Right renal cortex interstitium (tissue), 3 donors: ENCODE measurements around the gene ANK2. TPM values are rescaled to one million over a fixed set of nuclear protein-coding genes. Genes with fewer than 3 reads are reported as not detected.

ENCODE experiments used
- DNase-seq, 3 donors: peaks; one replicate each; pipeline ENCODE4 v3.0.0-alpha.2; 2013; ENCODE audit warnings: low read depth in 3 of 3, low spot score in 2 of 3
- polyA plus RNA-seq, 3 donors: library from polyadenylated mRNA; unstranded; fragments of 120-200 nt; gene quantifications; one replicate each; pipeline ENCODE4 v1.2.1, GENCODE V29; 2013; ENCODE audit not compliant: insufficient read length in 3 of 3

Gene ANK2
- polyA plus RNA-seq, 3 donors: 60.8 to 77.1 (median 69.2) TPM

- no peak for DNase-seq
Measured at GRCh38 chr4:113382704-113383103, 333.3 kb downstream of the ANK2 start.

GRCh38 chr4:113383111-113383785 is 333.8 kb downstream of the ANK2 start:
- DNase-seq: no peak

DNA sequence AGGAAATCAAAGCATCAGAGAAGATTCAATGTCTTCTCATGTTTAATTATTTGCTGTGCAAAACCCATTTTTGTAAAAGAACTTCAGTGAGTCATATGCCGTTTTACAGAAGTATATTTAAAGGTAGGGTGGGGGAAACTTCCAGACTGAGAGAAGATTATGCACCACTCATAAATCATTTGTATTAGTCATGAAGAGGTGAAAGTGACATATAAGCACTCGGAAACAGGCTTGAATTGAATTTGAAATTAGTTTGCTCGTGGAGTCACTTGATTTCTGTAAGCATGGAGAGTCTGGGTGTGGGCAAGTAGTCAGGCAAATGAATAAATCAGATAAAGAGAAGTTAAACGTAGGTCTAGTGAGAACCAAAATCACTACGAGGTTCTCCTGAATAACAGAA is 335.1 kb downstream of the ANK2 start:
- no peak for DNase-seq

GRCh38 chr4:113385281-113385899 is 335.9 kb downstream of the ANK2 start:
- no peak for DNase-seq

DNA sequence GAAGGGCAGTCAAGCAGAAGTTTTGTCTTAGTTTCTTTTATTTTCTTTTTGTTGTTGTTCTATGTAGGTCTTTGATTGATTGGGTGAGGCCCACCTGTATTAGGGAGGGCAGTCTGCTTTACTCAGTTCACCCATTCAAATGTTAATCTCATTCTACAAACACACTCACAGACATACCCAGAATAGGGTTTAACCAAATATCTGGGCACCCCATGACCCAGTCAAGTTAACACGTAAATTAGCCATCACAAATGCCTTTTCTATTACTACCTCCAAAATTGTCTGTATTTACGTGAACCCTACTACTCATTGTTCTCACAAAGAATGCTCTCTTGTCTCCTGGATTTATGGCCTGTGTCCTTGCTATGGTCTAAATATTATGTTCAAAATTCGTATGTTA is 339.7 kb downstream of the ANK2 start:
- no peak for DNase-seq

- no peak for DNase-seq
Measured at GRCh38 chr4:113390850-113391249, 341.4 kb downstream of the ANK2 start.

- no peak for DNase-seq
Measured at GRCh38 chr4:113394108-113394729, 344.8 kb downstream of the ANK2 start.

DNA sequence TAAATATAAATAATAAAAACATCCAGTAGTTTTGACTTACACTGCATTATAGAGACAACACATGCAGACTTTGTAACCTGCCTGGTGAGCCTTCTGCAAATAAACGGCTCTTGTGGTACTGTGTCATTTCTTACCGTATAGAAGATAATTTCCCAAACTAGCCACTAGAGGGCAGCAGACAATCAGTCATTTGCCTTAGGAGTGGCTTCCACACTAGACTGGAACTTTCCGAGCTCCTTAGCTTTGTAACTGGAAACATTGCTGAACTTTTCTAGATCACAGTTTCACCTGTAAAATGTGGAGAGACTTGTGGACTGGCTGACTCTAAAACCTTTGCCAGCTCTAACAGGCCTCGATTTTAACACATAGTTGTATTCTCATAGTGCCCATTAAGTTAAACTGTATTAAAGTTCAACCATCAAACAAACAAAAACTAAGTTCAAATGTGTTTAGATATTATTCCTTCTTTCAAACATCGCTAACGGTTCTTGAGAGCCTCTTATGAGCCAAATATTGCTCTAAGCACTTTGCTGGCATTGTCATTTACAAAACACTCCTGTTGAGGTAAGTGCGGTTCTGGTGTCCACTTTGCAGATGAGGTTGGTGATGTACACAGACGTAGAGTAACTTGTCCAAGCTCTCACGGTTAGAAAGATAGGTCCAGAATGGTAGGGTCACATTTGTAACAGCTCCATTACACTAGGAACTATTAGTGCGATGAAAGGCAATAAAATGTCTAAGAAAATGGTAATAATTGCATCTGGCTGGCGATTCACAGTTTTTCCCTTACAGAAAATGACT is 345.5 kb downstream of the ANK2 start:
- DNase-seq: peak; percentile 75 to 89 (median 81)

DNA sequence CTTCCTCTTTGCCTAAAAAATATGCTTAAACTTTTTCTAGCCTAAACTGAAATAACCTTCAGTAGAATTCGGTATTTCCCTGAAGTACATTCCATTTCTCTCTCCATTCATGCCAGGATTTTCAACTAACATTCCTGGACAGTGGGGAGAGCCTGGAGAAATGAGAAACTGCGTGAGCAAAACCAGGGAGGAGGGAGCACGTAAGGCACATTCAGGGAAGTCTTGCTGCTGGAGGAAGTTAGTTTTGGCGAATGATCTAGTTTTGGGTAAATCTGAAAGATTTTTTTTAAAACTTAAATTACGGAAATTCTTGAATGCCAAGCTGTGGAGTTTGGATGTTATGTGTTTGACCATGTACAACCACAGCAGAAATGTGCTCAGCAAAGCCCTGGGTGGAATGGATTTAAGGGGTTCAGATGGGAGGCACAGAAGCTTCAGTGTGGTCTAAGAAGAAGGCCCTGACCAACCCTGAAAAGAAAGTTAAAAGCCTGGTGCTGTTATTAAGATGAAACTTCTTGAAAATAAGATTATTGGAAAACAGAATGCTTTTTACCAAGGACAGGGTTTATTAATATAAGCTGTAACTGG is 347.8 kb downstream of the ANK2 start:
- peak in 1 of 3 donors; percentile 21 for DNase-seq

- no peak for DNase-seq
Measured at GRCh38 chr4:113398441-113399143, 349.1 kb downstream of the ANK2 start.

DNA sequence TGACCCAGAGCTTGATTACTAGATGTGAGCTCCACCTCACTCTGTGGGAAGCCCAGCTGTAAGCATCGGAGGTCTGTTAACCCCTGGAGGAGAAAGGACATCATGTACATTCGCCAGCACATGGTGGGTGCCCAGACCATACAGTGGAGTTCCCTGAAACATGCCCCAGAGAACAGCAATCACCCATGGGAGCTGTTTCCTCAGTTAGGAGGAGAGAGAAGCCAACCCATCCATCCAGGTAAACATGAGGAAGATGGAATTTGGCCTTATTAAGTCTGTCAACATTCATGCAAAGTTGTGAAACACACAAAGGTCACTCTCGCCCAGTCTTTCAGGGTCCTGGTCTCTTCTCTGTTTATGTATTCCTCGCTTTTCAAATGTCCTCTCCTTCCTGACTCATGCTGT is 354.7 kb downstream of the ANK2 start:
- DNase-seq: no peak

GRCh38 chr4:113404841-113405240 is 355.4 kb downstream of the ANK2 start:
- peak in 1 of 3 donors; percentile 41 for DNase-seq

DNA sequence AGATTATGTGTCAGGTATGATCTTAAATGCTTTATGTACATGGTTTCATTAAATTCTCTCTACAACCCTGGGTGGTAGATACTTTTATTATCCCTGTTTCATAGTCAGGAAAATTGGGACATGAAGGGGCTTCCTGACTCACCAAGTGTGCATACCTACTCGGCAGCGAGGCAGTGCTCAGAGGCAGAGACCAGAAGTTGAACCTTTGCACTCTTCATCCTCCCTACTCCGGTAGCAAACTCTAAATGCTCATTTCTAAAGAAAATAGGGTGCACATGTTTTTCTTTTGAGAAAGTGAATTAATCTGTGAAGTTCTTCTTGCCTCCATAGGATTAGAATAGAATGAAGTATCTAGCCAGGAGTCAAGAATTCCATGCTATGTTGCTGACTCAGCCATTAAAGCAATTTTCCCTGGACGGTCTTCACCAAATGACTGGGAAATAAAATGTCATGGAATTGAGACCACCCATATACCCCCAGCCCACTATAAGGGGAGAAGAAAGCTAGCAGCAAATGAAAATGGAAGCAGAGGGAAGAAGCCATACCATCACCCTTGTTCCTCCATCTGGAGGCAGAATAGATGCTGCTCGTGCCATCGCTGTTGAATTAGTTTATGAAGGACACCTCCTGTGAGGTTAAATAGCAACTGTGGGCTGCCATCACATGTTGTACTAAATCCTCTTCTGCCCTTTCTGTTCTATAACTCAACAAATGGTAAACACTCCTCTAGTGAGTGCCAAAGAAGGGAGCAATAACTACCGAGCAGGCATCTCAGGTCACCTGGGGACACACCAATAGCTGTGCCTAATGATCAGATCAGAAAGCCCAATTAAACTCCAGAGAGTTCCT is 356.6 kb downstream of the ANK2 start:
- no peak for DNase-seq

GRCh38 chr4:113406723-113407016 is 357.2 kb downstream of the ANK2 start:
- no peak for DNase-seq

GRCh38 chr4:113407409-113407808 is 358.0 kb downstream of the ANK2 start:
- DNase-seq: no peak

- no peak for DNase-seq
Measured at GRCh38 chr4:113409181-113409580, 359.7 kb downstream of the ANK2 start.

DNA sequence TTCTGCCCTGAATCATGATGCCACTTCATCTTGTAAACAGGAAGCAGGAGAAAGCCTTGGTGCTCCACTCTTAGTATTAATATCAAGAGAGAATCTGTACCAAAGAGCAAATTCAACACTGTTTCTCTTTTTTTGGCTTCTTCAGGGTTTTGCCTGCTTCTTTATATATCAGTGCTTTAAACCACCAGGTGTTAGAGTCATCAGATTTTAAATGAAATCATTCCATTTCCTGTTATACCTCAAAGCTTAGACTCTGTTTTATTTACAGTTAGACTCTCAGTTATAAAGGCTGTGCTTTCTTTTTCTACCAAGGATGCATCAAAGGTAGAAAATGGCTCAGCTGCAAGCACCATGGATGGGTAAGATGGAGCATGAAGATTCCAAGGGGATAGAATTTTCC is 361.2 kb downstream of the ANK2 start:
- DNase-seq: no peak

DNA sequence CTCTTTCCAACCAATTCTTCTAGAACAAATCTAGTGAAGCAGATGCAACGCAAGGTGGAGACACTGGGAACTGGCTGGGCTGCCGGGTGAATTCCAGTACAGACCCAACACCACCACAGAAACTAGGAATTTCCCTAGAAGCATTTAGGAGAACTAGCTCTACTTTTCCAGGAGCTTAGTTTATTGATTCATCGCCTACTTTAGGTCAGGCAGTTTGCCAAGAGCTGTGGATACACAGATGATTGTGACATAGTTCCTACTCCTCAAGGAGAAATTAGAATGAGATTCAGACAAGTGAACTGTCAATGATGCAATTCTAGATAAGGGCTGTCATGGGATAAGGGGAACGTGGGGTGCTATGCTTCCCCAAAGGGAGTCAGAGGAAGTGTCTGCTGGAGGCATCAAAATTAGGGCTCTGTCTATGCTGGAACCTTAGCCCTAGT is 362.1 kb downstream of the ANK2 start:
- no peak for DNase-seq

DNA sequence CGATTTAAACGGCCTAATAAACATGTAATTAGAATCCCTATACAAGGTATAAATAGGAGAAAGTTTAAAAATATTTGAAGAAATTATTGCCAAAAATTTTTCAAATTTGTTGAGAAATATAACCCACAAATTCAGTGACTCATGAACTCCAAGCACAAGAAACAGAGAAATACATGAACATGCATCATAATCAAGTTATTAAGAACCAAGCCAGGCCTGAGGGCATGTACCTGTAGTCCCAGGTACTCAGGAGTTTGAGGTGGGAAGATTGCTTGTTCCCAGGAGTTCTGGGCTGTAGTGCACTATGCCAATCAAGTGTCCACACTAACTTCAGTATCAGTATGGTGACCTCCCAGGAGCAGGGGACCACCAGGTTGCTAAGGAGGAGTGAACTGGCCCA is 370.2 kb downstream of the ANK2 start:
- no peak for DNase-seq

- no peak for DNase-seq
Measured at GRCh38 chr4:113420938-113421337, 371.5 kb downstream of the ANK2 start.
